ENCODE results near the gene COMT. TPM values are rescaled to one million over a fixed set of nuclear protein-coding genes. Genes with fewer than 3 reads are reported as not detected.
"Not testable (repeated sequence)": the region's sequence is repeated elsewhere in the genome, so short reads cannot be mapped to it uniquely, and the experiment has no call there.

COMT gene
- total RNA-seq, 4 donors from 2014 or later, result 88.9 to 175 (median 108) TPM

DNA sequence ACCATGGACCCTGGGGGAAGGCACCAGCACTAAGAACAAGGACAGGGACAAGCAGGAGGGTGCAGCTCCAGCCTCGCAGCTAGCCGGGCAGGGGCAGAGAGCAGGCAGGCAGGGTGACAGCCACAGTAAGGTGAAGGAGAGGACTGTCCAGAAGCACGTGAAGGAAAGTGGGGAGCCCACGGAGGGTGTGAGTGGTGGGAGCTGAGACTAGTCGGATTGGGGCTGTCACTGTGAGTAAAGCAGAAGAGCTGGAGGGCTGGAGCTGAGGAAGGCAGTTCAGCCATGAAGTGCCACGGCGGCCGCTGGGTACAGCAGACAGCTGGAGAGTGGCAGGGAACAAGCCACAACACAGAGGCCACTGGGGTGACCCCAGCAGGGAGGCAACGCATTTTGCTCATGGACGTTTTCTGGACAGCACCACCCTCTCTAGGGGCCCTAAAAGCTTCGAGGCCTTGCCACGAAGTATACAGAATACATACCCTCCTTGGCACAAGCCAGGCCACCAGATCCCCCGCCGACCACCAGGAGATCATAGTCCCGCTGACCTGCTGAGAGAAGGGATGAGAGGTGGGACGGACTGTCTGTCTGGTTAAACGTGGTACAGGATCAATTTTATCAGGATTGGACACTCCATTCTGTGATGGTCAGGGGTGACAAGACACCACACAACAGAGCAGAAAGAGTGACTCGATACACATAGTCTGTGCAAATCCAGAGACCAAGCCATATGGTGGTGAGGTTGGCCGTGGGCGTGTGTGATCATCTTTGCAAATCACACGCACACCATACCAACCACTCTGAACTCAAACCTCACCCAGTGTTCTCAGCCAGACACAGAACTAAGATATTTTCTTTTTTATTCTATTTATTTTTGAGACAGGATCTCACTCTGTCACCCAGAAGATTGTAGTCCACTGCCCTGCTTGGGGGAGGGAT is 10.8 kb upstream of the COMT start:
- DNase-seq, result no peak
- Histone ChIP-seq H3K36me3 (no peaks in the 10 kb centered on the region), H3K9me3 (no peaks in the 10 kb centered on the region), H3K4me3 (no peak overlapping the region), H3K27me3 (no peaks in the 10 kb centered on the region), H3K4me1 (no peaks in the 10 kb centered on the region), H3K27ac (no peak overlapping the region)
- no peak for TF ChIP-seq POLR2A (IDR thresholded peaks at IDR 0.05)
- TF ChIP-seq, protein P1, sequence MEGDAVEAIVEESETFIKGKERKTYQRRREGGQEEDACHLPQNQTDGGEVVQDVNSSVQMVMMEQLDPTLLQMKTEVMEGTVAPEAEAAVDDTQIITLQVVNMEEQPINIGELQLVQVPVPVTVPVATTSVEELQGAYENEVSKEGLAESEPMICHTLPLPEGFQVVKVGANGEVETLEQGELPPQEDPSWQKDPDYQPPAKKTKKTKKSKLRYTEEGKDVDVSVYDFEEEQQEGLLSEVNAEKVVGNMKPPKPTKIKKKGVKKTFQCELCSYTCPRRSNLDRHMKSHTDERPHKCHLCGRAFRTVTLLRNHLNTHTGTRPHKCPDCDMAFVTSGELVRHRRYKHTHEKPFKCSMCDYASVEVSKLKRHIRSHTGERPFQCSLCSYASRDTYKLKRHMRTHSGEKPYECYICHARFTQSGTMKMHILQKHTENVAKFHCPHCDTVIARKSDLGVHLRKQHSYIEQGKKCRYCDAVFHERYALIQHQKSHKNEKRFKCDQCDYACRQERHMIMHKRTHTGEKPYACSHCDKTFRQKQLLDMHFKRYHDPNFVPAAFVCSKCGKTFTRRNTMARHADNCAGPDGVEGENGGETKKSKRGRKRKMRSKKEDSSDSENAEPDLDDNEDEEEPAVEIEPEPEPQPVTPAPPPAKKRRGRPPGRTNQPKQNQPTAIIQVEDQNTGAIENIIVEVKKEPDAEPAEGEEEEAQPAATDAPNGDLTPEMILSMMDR (IDR thresholded peaks at IDR 0.05), result no peak
- intact Hi-C loops (cut with DNase I; ENCODE audit: low total_unique reads), result no loop called here

- H3K36me3 ChIP-seq, result no peaks in the 10 kb centered on the region
- no peaks in the 10 kb centered on the region for H3K27me3 ChIP-seq
- H3K27ac ChIP-seq, result no peak overlapping the region
- H3K9me3 ChIP-seq, result no peaks in the 10 kb centered on the region
- DNase-seq, result no peak
- no peak overlapping the region for H3K4me3 ChIP-seq
- intact Hi-C loops (cut with DNase I; ENCODE audit: low total_unique reads), result no loop called here
- H3K4me1 ChIP-seq, result no peaks in the 10 kb centered on the region
- TF ChIP-seq POLR2A (IDR thresholded peaks at IDR 0.05), result no peak
- TF ChIP-seq, protein P1 (IDR thresholded peaks at IDR 0.05), result no peak
These were observed 10.1 kb upstream of the COMT start for GRCh38 chr22:19931514-19931913.

DNA sequence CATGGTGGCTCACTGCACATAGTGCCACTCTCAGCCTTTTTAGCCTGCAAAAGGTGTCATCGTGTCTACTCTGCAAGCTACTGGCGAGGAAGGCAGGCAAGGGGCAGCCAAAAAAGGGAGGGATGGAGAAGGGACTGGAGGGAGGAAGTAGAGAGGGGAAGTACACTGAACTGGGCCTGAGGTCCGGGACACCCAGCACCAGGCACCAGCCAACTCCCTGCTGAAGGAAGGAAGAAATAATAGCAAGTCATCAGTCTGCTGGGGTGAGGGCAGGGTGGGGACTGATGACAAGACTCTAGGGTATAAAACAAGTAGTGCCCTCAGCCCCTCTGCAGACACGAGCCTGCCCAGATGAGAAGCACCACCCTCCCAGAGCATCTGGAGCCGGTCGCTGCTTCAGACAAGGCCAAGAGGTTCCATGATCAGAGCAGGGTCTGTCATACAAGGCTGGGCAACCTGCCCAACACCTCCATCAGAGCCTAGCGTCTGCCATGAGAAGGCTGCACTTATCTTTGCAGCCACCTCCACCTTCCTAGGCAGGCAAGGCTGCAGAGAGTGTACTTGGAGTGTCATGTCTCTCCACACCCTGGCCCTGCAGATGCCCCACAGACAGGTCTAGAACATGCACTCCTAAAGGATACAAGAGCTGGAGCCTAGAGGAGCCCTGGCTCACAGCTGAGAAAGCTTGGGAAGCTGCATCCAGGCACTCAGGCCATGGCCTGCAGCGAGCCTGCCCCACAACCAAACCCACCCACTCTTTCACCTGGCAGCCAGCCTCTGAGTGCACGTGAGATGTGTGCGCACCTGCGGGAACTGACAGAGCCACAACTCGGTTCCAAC is 9.0 kb upstream of the COMT start:
- no peaks in the 10 kb centered on the region for H3K4me1 ChIP-seq
- intact Hi-C loops (cut with DNase I; ENCODE audit: low total_unique reads), result no loop called here
- H3K9me3 ChIP-seq, result no peaks in the 10 kb centered on the region
- no peak overlapping the region for H3K4me3 ChIP-seq
- no peaks in the 10 kb centered on the region for H3K27me3 ChIP-seq
- DNase-seq, result no peak
- TF ChIP-seq, protein P1 (IDR thresholded peaks at IDR 0.05), result no peak
- TF ChIP-seq POLR2A (IDR thresholded peaks at IDR 0.05), result no peak
- no peaks in the 10 kb centered on the region for H3K36me3 ChIP-seq
- H3K27ac ChIP-seq, result no peak overlapping the region

- intact Hi-C loops (cut with DNase I; ENCODE audit: low total_unique reads), result no loop called here
- Histone ChIP-seq H3K27me3 (no peaks in the 10 kb centered on the region), H3K9me3 (no peaks in the 10 kb centered on the region), H3K36me3 (no peaks in the 10 kb centered on the region), H3K4me1 (no peaks in the 10 kb centered on the region), H3K27ac (no peak overlapping the region), H3K4me3 (no peak overlapping the region)
- no peak for TF ChIP-seq POLR2A (IDR thresholded peaks at IDR 0.05)
- TF ChIP-seq, protein P1 (IDR thresholded peaks at IDR 0.05), result no peak
- no peak for DNase-seq
These were observed 8.0 kb upstream of the COMT start for GRCh38 chr22:19933341-19934241.

- DNase-seq; H3K9me3 ChIP-seq; intact Hi-C loops (cut with DNase I; ENCODE audit: low total_unique reads); H3K4me3 ChIP-seq; H3K36me3 ChIP-seq; H3K27me3 ChIP-seq; H3K27ac ChIP-seq; H3K4me1 ChIP-seq: not testable (repeated sequence)
These were observed 6.4 kb upstream of the COMT start for GRCh38 chr22:19935123-19935718.
